OCI-LY3 (cell line): Measurements from ENCODE around the gene CNIH2.

ENCODE experiments used
- H2AFZ ChIP-seq: fragments of 200-600, 300-600 bp; shearing (Covaris generic); 2 replicates; pipeline ENCODE4 v1.6.0; 2014; ENCODE audit warnings: antibody characterized with exemption, low read depth, low read length
- H3K27ac ChIP-seq: fragments of 200-600, 300-600 bp; sonication (generic); 2 replicates; pipeline ENCODE4 v1.5.1; 2014; ENCODE audit warnings: mild to moderate bottlenecking, low read length, moderate library complexity, mixed read lengths
- H3K27me3 ChIP-seq: fragments of 200-600, 300-600 bp; sonication (generic); 2 replicates; pipeline ENCODE4 v1.6.1; 2014; ENCODE audit warnings: low read depth, low read length, mixed read lengths
- H3K36me3 ChIP-seq: fragments of 200-600, 300-600 bp; sonication (generic); replicated peaks from 2 replicates; pipeline ENCODE3; 2014; ENCODE audit warnings: low read depth, low read length, mixed read lengths
- H3K4me1 ChIP-seq: fragments of 300-600, 200-600 bp; sonication (generic); 2 replicates; pipeline ENCODE4 v1.6.1; 2014; ENCODE audit warnings: low read length, mixed read lengths
- H3K4me2 ChIP-seq: fragments of 200-600, 300-600 bp; sonication (generic); 2 replicates; pipeline ENCODE4 v1.6.1; 2014; ENCODE audit warnings: low read length, mixed read lengths
- H3K4me3 ChIP-seq: fragments of 300-600, 200-600 bp; sonication (generic); 2 replicates; pipeline ENCODE4 v1.5.1; 2014; ENCODE audit warnings: antibody characterized with exemption, mild to moderate bottlenecking, low read length, moderate library complexity
- H3K79me2 ChIP-seq: fragments of 300-600, 200-600 bp; shearing (Covaris generic); 2 replicates; pipeline ENCODE4 v1.6.1; 2014; ENCODE audit warnings: mild to moderate bottlenecking, low read length, mixed read lengths
- H3K9ac ChIP-seq: fragments of 300-600, 200-600 bp; shearing (Covaris generic); 2 replicates; pipeline ENCODE4 v1.6.0; 2014; ENCODE audit warnings: mild to moderate bottlenecking, low read length, moderate library complexity
- H3K9me3 ChIP-seq: fragments of 200-600, 300-600 bp; shearing (Covaris generic); 2 replicates; pipeline ENCODE4 v1.6.1; 2014; ENCODE audit warnings: low read length, mixed read lengths; ENCODE audit not compliant: insufficient read depth
- H4K20me1 ChIP-seq: fragments of 200-600, 300-600 bp; sonication (generic); 2 replicates; pipeline ENCODE4 v1.6.1; 2016; ENCODE audit warnings: low read length, mixed read lengths; ENCODE audit not compliant: insufficient read depth
- EZH2phosphoT487 ChIP-seq: fragments of 200-600 bp; shearing (Covaris generic); IDR thresholded peaks from 2 replicates; pipeline ENCODE4 v1.6.1; 2018; ENCODE audit warnings: antibody characterized with exemption, mixed run types, low read depth
- TF ChIP-seq, protein P1 (sequence below): fragments of 200-600, 300-600 bp; sonication (generic); IDR thresholded peaks from 2 replicates; pipeline ENCODE4 v1.5.1; 2014; ENCODE audit warnings: antibody characterized with exemption, low read length, low read depth

Gene CNIH2

DNA sequence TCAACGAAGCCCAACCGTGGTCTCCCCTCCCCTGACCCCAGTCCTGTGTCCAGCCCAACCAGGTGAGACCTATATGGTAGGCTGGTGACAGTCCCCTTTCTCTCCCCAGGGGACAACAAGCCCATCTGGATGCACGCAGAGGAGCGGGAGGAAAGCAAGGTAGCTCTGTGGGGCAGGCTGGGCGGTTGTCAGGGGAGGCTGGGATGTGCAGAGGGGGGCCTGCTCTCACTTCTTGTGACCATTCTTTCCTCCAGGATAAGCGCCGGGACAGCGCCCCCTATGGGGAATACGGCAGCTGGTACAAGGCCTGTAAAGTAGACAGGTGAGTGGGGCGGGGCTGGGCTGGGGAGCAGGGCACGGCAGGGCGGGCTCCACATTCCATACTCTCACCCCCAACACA is 13.1 kb upstream of the CNIH2 start:
- no peak overlapping the region for H3K4me2 ChIP-seq
- H3K4me1 ChIP-seq, result peaks cover 7% of the 10 kb centered on the region
- H3K27ac ChIP-seq, result no peak overlapping the region
- H3K36me3 ChIP-seq, result peaks cover 16% of the 10 kb centered on the region
- H3K79me2 ChIP-seq, result peaks cover 13% of the 10 kb centered on the region
- H3K27me3 ChIP-seq, result no peaks in the 10 kb centered on the region
- no peak for TF ChIP-seq EZH2phosphoT487
- TF ChIP-seq, protein P1, sequence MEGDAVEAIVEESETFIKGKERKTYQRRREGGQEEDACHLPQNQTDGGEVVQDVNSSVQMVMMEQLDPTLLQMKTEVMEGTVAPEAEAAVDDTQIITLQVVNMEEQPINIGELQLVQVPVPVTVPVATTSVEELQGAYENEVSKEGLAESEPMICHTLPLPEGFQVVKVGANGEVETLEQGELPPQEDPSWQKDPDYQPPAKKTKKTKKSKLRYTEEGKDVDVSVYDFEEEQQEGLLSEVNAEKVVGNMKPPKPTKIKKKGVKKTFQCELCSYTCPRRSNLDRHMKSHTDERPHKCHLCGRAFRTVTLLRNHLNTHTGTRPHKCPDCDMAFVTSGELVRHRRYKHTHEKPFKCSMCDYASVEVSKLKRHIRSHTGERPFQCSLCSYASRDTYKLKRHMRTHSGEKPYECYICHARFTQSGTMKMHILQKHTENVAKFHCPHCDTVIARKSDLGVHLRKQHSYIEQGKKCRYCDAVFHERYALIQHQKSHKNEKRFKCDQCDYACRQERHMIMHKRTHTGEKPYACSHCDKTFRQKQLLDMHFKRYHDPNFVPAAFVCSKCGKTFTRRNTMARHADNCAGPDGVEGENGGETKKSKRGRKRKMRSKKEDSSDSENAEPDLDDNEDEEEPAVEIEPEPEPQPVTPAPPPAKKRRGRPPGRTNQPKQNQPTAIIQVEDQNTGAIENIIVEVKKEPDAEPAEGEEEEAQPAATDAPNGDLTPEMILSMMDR, result peak; percentile 64
- no peak overlapping the region for H2AFZ ChIP-seq
- no peaks in the 10 kb centered on the region for H3K9me3 ChIP-seq
- no peak overlapping the region for H3K4me3 ChIP-seq
- H3K9ac ChIP-seq, result no peak overlapping the region
- peaks cover 3% of the 10 kb centered on the region; the same call in 1 of the 2 replicates for H4K20me1 ChIP-seq

DNA sequence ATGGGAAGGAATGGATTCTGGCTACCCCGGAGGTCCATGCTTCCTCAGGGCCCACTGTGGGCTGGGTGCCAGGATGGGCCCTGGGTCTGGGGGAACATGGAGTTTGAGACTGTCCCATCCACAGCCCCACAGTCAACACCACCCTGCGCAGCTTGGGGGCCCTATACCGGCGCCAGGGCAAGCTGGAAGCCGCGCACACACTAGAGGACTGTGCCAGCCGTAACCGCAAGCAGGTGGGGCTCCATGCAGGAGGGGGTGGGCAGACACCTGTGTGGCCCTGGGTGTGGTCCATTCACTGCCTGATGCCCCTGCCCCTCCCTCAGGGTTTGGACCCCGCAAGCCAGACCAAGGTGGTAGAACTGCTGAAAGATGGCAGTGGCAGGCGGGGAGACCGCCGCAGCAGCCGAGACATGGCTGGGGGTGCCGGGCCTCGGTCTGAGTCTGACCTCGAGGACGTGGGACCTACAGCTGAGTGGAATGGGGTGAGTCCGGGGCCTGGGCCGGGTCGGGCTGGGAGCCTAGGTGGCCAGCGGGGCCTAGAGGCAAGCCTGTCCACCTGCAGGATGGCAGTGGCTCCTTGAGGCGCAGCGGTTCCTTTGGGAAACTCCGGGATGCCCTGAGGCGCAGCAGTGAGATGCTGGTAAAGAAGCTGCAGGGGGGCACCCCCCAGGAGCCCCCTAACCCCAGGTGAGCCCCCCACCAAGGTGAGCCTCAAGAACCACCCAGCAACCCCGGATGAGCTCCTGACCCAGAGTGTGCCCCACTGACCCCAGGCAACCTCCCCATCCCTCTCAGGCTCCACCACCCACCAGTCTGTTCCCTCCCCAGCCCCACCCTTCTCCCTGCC is 12.2 kb upstream of the CNIH2 start:
- Histone ChIP-seq H3K27ac (no peak overlapping the region), H3K9ac (no peak overlapping the region)

DNA sequence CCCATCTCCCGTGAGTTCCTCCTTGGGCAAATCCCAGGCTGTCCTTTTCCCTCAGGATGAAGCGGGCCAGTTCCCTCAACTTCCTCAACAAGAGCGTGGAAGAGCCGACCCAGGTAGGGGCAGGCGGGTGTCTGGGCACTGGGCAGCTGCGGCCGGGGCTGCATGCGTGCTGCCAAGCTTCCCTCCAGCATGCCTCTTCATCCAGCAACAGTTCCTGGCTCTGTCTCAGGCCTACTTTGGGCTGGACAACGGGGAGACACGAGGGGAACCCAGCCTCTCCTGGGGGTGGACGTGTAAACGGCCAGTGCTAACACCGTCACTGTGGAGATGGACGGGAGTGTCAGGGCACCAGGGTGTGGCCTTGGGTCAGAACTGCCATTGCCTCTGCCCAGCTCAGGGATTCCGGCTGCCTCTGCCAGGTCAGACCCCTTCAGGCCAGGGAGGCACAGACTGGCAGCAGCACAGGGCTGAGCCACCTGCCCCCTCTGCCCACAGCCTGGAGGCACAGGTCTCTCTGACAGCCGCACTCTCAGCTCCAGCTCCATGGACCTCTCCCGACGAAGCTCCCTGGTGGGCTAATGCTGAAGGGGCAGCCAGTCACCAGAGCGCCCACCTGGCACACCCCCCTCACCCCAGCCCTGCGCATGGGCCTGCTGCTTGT is 11.5 kb upstream of the CNIH2 start:
- Histone ChIP-seq H3K27me3 (no peaks in the 10 kb centered on the region), H3K27ac (no peak overlapping the region), H3K36me3 (peaks cover 17% of the 10 kb centered on the region), H3K9ac (no peak overlapping the region), H2AFZ (no peak overlapping the region), H3K4me2 (no peak overlapping the region), H3K4me3 (no peak overlapping the region), H3K79me2 (peaks cover 24% of the 10 kb centered on the region), H3K9me3 (no peaks in the 10 kb centered on the region), H4K20me1 (peaks cover 10% of the 10 kb centered on the region), H3K4me1 (peaks cover 7% of the 10 kb centered on the region)
- TF ChIP-seq, protein P1, result no peak
- no peak for TF ChIP-seq EZH2phosphoT487

More for the DNA sequence above, 12.2 kb upstream of the CNIH2 start:
- peaks cover 14% of the 10 kb centered on the region for H3K36me3 ChIP-seq
- H3K27me3 ChIP-seq, result no peaks in the 10 kb centered on the region
- peaks cover 21% of the 10 kb centered on the region for H3K79me2 ChIP-seq
- H3K4me1 ChIP-seq, result peaks cover 7% of the 10 kb centered on the region
- no peak overlapping the region for H2AFZ ChIP-seq
- H4K20me1 ChIP-seq, result peaks cover 9% of the 10 kb centered on the region
- no peak overlapping the region for H3K4me2 ChIP-seq
- TF ChIP-seq, protein P1, result no peak
- no peak for TF ChIP-seq EZH2phosphoT487
- H3K4me3 ChIP-seq, result no peak overlapping the region
- no peaks in the 10 kb centered on the region for H3K9me3 ChIP-seq

DNA sequence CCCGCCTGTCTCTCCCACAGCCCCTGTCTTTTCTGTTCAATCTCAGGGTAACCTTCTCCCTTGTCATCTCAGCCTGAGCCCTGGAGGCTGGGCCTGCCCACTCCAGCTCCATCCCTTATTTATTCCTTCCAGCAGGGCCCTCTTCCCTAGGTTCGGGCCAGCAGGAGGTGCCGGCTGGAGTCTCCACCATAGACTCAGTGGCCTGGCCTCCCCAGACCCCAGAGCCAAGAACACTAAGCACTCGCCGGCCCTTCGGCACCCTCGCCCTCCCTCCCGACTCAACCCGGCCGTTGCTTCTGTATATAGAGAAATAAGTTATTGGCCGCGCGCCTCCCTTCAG is 11.0 kb upstream of the CNIH2 start:
- H3K4me1 ChIP-seq, result peaks cover 7% of the 10 kb centered on the region
- H3K9ac ChIP-seq, result no peak overlapping the region
- H3K4me2 ChIP-seq, result peak overlapping the region; percentile 95
- no peaks in the 10 kb centered on the region for H3K9me3 ChIP-seq
- no peak for TF ChIP-seq EZH2phosphoT487
- TF ChIP-seq, protein P1, result no peak
- no peak overlapping the region for H3K27ac ChIP-seq
- H2AFZ ChIP-seq, result no peak overlapping the region
- no peaks in the 10 kb centered on the region for H3K27me3 ChIP-seq
- peaks cover 29% of the 10 kb centered on the region for H3K79me2 ChIP-seq
- H3K36me3 ChIP-seq, result peaks cover 19% of the 10 kb centered on the region
- peaks cover 10% of the 10 kb centered on the region for H4K20me1 ChIP-seq
- H3K4me3 ChIP-seq, result peak overlapping the region; percentile 90
